Activated CD4-positive, alpha-beta T cell treated with anti-CD3 and anti-CD28 coated beads, Interleukin-2, amount 10 ng/mL, durations not matched to agents 24 days and 14 days (primary cell): ENCODE measurements around the gene BPGM. TPM values are rescaled to one million over a fixed set of nuclear protein-coding genes. Genes with fewer than 3 reads are reported as not detected.

ENCODE experiments used
- DNase-seq: peaks from one replicate; pipeline ENCODE4 v3.0.0; 2022
- H3K27ac Mint-ChIP-seq: one replicate; pipeline ENCODE4 v1.8.0; 2022; ENCODE audit warnings: mild to moderate bottlenecking, mixed read lengths
- H3K27me3 Mint-ChIP-seq: one replicate; pipeline ENCODE4 v1.8.0; 2022; ENCODE audit warnings: mixed read lengths
- H3K36me3 Mint-ChIP-seq: one replicate; pipeline ENCODE4 v1.8.0; 2022; ENCODE audit warnings: low read depth, mild to moderate bottlenecking, mixed read lengths
- H3K4me1 Mint-ChIP-seq: one replicate; pipeline ENCODE4 v1.8.0; 2021; ENCODE audit warnings: mixed read lengths
- H3K4me3 Mint-ChIP-seq: one replicate; pipeline ENCODE4 v1.8.0; 2022; ENCODE audit warnings: mild to moderate bottlenecking, moderate library complexity, mixed read lengths
- H3K9me3 Mint-ChIP-seq: one replicate; pipeline ENCODE4 v1.8.0; 2021; ENCODE audit warnings: mixed read lengths
- intact Hi-C: fragments of 100-400 bp; cut with micrococcal nuclease; formaldehyde crosslinking; loops from one replicate; pipeline ENCODE4 v1.15.1; 2023
- total RNA-seq: library from RNA; stranded (reverse); gene quantifications from 2 replicates; pipeline ENCODE4 v1.2.3, GENCODE V29; 2022

BPGM gene
- total RNA-seq, 1 donor from 2014 or later: 22.6 TPM

DNA sequence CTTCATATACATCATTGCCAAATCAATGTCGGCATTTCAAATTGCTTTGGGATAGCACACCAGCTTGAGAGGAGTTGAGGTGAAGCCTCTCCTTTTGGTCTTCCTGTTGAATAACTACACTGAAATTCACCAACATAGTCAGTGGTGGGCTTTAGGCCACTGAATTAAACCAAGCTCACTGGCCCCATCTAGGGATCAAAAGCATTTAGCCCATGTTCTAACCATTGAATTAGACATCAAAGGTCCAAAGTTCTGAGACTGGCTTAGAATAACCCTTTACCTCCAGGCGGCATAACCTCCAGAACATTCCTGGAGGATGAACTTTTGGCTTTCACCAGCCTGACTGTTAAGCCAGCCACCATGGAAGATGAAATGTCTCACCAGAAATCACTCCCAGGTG is 54.6 kb downstream of the BPGM start:
- intact Hi-C loops: no loop called here
- Mint-ChIP-seq H3K27ac (no peak overlapping the region), H3K27me3 (no peaks in the 10 kb centered on the region), H3K4me3 (no peak overlapping the region), H3K4me1 (no peaks in the 10 kb centered on the region), H3K36me3 (no peaks in the 10 kb centered on the region), H3K9me3 (no peaks in the 10 kb centered on the region)
- peak; percentile 63 for DNase-seq

DNA sequence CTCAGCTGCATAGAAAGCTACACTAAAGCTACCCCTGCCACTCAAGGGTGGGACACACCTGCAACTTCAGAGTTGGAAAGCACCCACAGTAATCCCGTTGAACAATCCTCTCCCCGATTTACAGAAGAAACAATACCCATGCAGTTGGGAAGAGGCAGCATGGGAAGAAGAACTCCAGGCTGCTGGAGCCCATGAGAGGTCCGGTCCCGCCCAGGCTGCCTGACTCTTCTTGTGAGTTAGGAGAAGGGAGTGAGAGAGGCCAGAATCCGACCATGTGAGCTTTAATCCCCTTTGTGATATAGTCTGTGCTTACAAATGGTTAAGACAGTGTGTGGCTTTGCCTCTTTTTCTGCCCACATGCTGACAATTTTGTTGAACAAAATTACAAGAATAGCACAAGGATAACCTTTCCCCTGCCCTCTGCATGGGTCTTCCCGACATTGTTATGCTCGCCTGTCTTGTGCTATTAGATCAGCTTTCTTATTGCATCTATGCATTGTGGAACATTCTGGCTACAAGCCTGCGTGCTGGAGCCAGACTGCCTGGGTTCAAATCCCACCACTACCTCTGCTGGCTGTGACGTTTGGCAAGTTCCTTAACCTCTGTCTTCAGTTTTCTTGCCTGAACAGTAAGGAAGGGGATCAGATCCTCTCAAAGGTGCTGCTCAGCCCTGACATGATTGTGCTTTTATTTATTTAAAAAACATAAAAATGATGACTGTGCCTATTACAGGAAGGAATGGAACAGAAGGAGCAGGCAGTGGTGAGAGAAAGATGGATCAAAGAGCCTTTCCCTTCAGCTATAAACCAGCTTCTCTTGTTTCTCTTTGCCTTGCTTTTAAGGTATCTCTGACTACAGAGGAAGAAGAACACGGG is 56.0 kb downstream of the BPGM start:
- no peak overlapping the region for H3K27ac Mint-ChIP-seq
- no peaks in the 10 kb centered on the region for H3K27me3 Mint-ChIP-seq
- DNase-seq: no peak
- H3K4me1 Mint-ChIP-seq: no peaks in the 10 kb centered on the region
- H3K9me3 Mint-ChIP-seq: no peaks in the 10 kb centered on the region
- no peaks in the 10 kb centered on the region for H3K36me3 Mint-ChIP-seq
- intact Hi-C loops: no loop called here
- H3K4me3 Mint-ChIP-seq: no peak overlapping the region

DNA sequence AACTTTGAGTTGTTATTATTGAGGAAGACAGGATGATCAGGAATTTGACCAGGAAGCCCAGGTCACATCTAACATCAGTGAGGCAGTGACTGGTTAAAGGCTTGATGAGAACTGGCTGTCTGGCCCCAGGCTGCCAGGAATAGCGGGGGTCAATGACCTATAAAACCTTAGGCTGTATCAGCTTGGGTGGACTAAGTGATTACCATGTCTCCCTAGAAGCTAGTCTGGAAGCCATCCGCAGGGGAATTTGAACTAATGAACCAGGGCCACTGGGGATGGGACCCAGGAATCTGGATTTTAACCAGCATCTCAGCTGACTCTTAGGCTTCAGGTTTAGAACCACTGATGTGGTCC is 56.6 kb downstream of the BPGM start:
- Mint-ChIP-seq H3K36me3 (no peaks in the 10 kb centered on the region), H3K9me3 (no peaks in the 10 kb centered on the region), H3K27me3 (no peaks in the 10 kb centered on the region), H3K4me1 (no peaks in the 10 kb centered on the region), H3K4me3 (no peak overlapping the region), H3K27ac (no peak overlapping the region)
- no peak for DNase-seq
- intact Hi-C loops: no loop called here

DNA sequence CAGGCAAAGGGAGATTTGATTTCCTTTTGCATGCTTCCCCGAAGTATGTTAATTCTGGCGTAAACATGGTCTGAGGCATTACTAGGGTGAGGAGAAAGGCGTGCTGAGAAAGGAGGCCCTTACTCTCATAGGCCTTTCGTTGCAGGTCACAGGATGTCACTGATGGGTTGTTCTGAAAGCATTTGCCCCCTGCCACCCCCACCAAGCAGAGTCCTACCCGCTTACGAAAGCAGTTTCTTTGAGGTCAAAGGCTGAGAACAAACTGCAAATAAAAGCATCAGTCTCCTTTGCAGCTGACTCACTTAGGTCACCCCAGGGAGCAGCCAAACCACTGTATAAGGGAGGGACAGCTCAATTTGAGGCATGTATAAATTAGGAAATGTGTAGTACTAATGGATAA is 57.1 kb downstream of the BPGM start:
- H3K9me3 Mint-ChIP-seq: no peaks in the 10 kb centered on the region
- no peaks in the 10 kb centered on the region for H3K27me3 Mint-ChIP-seq
- H3K27ac Mint-ChIP-seq: no peak overlapping the region
- H3K36me3 Mint-ChIP-seq: no peaks in the 10 kb centered on the region
- no peak overlapping the region for H3K4me3 Mint-ChIP-seq
- DNase-seq: no peak
- H3K4me1 Mint-ChIP-seq: no peaks in the 10 kb centered on the region
- intact Hi-C loops: no loop called here

DNA sequence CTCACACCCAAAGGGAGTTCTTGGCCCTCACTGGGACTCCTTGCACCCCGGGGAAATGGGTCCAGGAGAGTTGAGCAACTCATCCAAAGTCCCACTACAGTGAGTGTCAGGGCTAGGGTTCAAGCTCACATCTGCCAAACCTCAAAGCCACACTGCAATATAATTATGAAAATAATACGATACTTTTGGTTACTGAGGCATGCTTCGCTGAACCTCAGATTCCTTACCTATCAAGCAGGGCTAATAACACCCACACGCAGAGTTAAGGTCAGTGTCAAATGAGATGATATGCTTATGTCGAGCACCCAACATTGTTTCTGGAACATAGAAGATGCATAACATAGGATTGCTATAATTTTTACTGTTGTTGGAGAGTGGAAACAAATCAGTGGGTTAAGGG is 58.2 kb downstream of the BPGM start:
- Mint-ChIP-seq H3K36me3 (no peaks in the 10 kb centered on the region), H3K27me3 (no peaks in the 10 kb centered on the region), H3K9me3 (no peaks in the 10 kb centered on the region), H3K4me1 (no peaks in the 10 kb centered on the region), H3K27ac (no peak overlapping the region), H3K4me3 (no peak overlapping the region)
- no peak for DNase-seq
- intact Hi-C loops: no loop called here

DNA sequence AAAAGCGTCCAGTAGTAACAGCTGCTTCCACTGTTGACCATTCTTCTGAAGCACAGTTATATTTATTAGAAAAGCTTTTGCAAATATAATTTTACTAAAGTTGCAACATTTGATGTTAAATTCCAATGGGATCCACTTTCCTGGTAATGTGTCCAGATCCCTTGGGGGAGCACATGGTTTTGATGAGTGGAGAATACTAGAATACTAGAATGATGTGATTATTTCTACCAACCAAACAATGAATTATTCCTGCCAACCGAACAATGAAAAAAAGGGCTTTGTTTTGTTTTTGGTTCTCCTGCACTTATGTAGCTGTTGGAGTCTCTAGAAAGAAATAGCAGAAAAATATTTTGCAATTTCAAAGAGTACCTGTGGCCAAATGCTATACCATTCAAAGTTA is 59.1 kb downstream of the BPGM start:
- H3K9me3 Mint-ChIP-seq: no peaks in the 10 kb centered on the region

DNA sequence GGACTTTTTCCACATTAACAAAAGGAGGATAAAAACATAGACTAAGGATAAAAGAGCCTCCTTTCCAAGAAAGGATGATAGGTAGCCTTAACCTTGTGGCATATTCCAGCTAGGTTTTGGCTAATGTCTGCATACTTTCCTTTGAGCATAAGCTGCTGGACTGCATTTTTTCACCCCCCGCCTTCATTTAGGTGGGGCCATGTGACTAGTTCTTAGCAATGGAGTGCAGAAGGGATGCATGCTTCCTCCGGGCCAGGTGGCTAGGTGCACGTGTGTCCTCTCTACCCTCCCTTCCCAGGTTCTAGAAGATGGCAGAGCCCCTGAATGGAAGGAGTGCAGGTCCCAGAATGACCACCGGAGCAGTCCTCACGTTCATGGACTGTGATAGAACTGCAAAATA is 59.8 kb downstream of the BPGM start:
- Mint-ChIP-seq H3K9me3 (no peaks in the 10 kb centered on the region), H3K36me3 (no peaks in the 10 kb centered on the region), H3K4me1 (peaks cover 12% of the 10 kb centered on the region), H3K27ac (no peak overlapping the region), H3K4me3 (no peak overlapping the region), H3K27me3 (no peaks in the 10 kb centered on the region)
- intact Hi-C loops: no loop called here
- DNase-seq: no peak

More for the DNA sequence above, 59.1 kb downstream of the BPGM start:
- DNase-seq: no peak
- Mint-ChIP-seq H3K4me1 (peaks cover 5% of the 10 kb centered on the region), H3K36me3 (no peaks in the 10 kb centered on the region), H3K27me3 (no peaks in the 10 kb centered on the region), H3K4me3 (no peak overlapping the region), H3K27ac (no peak overlapping the region)
- intact Hi-C loops: no loop called here

DNA sequence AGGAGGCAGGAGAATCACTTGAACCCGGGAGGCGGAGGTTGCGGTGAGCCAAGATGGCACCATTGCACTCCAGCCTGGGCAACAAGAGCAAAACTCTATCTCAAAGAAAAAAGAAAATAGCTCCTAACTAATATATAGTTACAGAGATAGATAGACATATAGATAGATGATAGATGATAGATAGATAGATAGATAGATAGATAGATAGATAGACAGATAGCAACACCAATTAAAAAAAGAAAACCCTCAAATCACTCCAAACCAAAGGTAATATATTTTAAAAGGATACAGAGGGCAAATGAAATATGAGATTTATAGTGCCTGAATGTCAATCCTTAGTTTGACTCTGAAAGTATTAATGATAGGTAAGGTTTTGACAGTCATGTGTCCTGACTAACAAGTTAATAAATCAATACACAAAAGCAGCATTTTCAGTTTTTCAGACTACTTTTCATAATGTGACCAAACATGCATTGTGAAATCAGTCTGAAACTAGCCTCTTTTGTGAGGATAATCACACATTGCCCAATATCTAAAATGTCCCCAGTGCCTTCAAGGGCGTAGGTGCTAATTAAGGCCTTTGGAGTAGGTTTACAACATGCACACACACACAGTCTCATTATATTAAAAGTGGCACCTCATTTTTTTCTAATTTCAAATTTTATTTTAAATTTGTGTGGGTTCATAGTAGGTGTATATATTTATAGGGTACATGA is 61.2 kb downstream of the BPGM start:
- H3K27ac Mint-ChIP-seq: no peak overlapping the region
- intact Hi-C loops: no loop called here
- H3K4me3 Mint-ChIP-seq: no peak overlapping the region

DNA sequence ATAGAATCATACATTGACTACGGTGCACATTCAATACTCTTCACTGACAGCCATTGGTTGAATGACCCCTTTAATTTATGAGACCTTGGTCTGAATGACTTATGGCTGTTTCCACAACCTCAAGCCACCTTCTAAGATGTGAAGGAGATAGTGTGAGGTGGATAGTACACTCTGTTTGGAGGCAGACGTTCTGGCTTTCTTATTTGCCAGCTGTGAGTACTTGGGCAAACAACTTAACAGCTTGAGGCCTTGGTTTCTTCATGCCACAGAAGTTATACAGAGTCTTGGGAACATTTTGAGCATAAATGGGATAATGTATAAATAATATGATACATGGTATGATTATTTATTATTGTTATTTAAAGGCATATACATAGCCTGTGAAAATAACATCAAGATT is 62.0 kb downstream of the BPGM start:
- Mint-ChIP-seq H3K4me3 (no peak overlapping the region), H3K4me1 (peaks cover 20% of the 10 kb centered on the region), H3K9me3 (no peaks in the 10 kb centered on the region), H3K27me3 (peaks cover 2% of the 10 kb centered on the region), H3K27ac (no peak overlapping the region), H3K36me3 (peaks cover 3% of the 10 kb centered on the region)
- intact Hi-C loops: no loop called here
- DNase-seq: no peak

More for the DNA sequence above, 61.2 kb downstream of the BPGM start:
- H3K9me3 Mint-ChIP-seq: no peaks in the 10 kb centered on the region
- DNase-seq: no peak
- H3K27me3 Mint-ChIP-seq: no peaks in the 10 kb centered on the region
- peaks cover 17% of the 10 kb centered on the region for H3K4me1 Mint-ChIP-seq
- no peaks in the 10 kb centered on the region for H3K36me3 Mint-ChIP-seq

DNA sequence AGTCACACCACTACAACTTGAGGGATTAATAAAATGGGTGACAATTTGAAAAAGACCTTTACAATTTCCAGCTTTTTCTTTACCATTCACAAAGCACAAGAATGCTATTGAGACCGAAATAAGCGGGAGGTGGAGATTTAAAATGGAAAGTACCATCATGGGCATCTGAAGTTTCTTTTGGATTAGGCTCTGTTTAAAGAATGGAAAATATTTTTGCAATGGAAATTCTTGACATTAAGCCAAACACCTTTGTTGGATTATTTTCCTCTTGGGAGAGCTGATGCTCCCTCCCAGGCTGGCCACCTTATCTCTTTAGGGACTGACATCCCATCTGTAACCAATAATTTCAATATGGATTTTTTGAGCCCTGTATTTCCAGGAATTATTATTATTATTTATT is 62.5 kb downstream of the BPGM start:
- H3K27ac Mint-ChIP-seq: no peak overlapping the region
- H3K4me3 Mint-ChIP-seq: no peak overlapping the region

DNA sequence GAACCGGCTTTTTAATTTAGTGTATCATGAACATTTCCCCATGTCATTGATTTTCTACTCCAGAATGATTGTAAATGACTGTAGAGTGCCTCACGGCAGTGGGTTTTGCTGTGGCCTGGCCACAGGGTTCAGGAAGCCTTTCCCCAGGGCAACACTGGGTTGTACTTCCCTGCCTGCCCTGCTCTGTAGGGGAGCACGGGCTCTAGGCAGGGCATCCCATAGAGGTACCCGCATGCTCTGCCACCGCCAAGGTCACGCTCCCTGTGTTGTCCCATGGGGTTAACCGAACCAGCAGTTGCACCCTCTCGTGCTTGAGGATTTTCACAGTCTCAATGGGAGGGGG is 63.8 kb downstream of the BPGM start:
- peaks cover 2% of the 10 kb centered on the region for H3K27me3 Mint-ChIP-seq
- peak overlapping the region; percentile 93 for H3K27ac Mint-ChIP-seq
- peaks cover 20% of the 10 kb centered on the region for H3K4me1 Mint-ChIP-seq
- no peaks in the 10 kb centered on the region for H3K9me3 Mint-ChIP-seq
- intact Hi-C loops: loop anchor here (2.0 to 5.0 kb wide), 2 partner anchors 43 to 64 kb away; partner anchors contain the start of gene BPGM
- DNase-seq: no peak
- H3K36me3 Mint-ChIP-seq: peaks cover 6% of the 10 kb centered on the region
- H3K4me3 Mint-ChIP-seq: peak overlapping the region; percentile 74

More for the DNA sequence above, 62.5 kb downstream of the BPGM start:
- H3K27me3 Mint-ChIP-seq: peaks cover 2% of the 10 kb centered on the region
- H3K36me3 Mint-ChIP-seq: peaks cover 6% of the 10 kb centered on the region
- DNase-seq: no peak
- intact Hi-C loops: no loop called here
- peaks cover 20% of the 10 kb centered on the region for H3K4me1 Mint-ChIP-seq
- no peaks in the 10 kb centered on the region for H3K9me3 Mint-ChIP-seq

DNA sequence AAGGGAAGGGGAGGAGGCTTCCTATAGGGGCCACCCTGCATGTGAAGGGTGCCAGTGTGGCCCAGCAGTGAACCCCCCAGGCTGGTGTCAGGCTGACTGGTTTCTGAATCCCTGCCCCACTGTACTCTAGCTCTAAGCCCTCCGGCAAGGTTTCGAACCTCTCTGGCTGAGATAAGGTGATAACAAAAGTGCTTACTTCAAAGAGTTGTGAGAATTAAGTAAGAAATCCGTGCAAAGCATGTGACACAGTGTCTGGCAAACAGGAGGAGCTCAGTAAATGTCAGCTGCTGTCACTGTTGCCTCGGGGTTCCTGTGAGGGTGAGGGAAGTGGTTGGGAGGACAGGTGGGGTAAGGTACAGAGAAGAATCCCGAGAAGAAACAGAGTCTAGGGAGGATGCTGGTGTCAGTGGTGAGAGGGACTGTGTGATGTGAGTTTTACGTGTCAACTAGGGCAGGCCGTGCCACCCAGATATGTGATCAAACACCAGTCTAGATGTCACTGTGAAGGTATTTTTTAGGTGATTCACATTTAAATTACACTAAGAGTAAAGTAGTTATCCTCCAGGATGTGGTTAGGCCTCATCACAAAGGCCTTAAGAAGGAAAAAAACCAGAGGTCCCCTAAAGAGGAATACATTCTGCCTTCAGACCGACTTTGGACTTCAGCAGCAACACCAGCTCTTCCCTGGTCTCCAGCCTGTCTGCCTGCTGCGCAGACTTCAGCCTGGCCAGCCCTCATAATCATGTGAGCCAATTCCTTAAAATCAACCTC is 64.4 kb downstream of the BPGM start:
- no peaks in the 10 kb centered on the region for H3K9me3 Mint-ChIP-seq
- peaks cover 2% of the 10 kb centered on the region for H3K27me3 Mint-ChIP-seq

DNA sequence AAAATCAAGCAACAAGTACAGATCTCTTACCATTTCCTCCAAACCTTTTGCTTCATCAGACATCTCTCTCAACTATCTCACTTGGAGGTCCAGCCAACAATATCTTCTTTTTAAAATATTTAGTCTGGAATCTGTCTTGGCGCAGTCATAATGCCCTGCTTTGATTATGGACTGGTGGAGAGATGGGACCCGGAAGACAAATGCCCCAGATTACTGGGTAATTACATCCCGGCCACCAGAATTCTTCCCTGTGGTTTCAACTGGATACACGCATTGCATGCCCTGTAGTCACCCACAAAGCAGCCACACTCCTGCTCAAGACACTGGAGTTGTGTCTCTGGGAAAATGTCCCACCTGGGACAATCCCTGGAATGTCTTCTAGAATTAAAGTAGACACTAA is 65.5 kb downstream of the BPGM start:
- DNase-seq: no peak
- H3K27ac Mint-ChIP-seq: no peak overlapping the region
- peaks cover 6% of the 10 kb centered on the region for H3K36me3 Mint-ChIP-seq
- peaks cover 20% of the 10 kb centered on the region for H3K4me1 Mint-ChIP-seq
- intact Hi-C loops: loop anchor here (5.0 kb wide), 1 partner anchor 45 kb away; no protein-coding TSS in a partner anchor
- peak overlapping the region; percentile 54 for H3K4me3 Mint-ChIP-seq
- peaks cover 2% of the 10 kb centered on the region for H3K27me3 Mint-ChIP-seq
- H3K9me3 Mint-ChIP-seq: no peaks in the 10 kb centered on the region

More for the DNA sequence above, 64.4 kb downstream of the BPGM start:
- peak; percentile 85 for DNase-seq
- intact Hi-C loops: loop anchor here (1.0 to 5.0 kb wide), 3 partner anchors 27 to 64 kb away; partner anchors contain the start of gene BPGM
- Mint-ChIP-seq H3K27ac (peak overlapping the region; percentile 93), H3K4me1 (peaks cover 20% of the 10 kb centered on the region), H3K4me3 (peak overlapping the region; percentile 74), H3K36me3 (peaks cover 6% of the 10 kb centered on the region)
